GM23248 (cell line): Measurements from ENCODE around the gene PTPRN2.

Experiments
- EZH2 ChIP-seq: fragments of 200-600 bp; sonication (generic); IDR thresholded peaks from 2 replicates; pipeline ENCODE4 v1.6.1; 2018; ENCODE audit warnings: antibody characterized with exemption, mild to moderate bottlenecking; ENCODE audit not compliant: insufficient read depth, poor library complexity, severe bottlenecking
- EZH2phosphoT487 ChIP-seq: fragments of 200-600 bp; sonication (generic); IDR thresholded peaks from 2 replicates; pipeline ENCODE4 v1.6.1; 2018; ENCODE audit warnings: antibody characterized with exemption, moderate library complexity, mild to moderate bottlenecking, low read depth; ENCODE audit not compliant: insufficient read depth

GRCh38 chr7:158315326-158315725 is 272.3 kb downstream of the PTPRN2 start:
- TF ChIP-seq EZH2, result no peak
- no peak for TF ChIP-seq EZH2phosphoT487
